Midbrain (tissue), 1 donor: Measurements from ENCODE around the gene LGALS7B.
"Not testable (repeated sequence)": the region's sequence is repeated elsewhere in the genome, so short reads cannot be mapped to it uniquely, and the experiment has no call there.

ENCODE experiments used
- DNase-seq: peaks from one replicate; lab custom pipeline; 2025; lab: John Stamatoyannopoulos, UW

The LGALS7B gene

DNA sequence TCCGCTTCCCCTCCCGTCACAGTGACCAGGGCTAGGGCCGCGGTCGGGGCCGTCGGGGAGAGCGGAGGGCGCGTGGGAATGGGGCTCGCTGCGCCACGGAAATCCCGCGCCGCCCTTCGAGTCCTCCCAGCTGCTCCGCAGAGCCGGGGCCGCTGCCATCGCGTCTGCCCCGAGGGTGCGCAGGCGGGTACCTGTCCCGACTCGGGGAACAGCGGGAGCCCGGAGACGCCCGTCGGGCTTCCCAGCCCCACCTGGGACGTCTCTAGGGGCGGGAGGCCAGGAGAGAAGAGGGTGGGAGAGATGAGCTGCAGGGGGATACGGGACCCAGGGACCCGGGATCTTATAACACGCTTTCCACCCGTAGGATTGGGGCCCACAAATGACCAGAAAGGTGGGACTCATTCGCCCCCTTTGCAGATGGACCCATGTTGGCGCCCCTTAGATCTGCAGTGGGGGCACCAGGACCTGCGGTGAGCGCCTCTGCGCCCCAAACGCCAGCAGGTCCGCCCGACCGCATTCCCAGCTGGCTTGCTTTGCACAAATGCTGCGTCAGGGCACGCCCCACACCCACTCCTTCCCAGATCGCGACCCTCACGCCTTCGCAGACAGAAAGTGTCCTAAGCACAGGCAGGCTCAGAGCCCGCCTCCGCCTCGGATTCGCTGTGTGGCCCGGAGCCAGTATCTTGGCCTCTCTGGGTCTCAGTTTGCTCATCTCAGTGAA, 18.6 kb upstream of the LGALS7B start:
- DNase-seq: not testable (repeated sequence)

DNA sequence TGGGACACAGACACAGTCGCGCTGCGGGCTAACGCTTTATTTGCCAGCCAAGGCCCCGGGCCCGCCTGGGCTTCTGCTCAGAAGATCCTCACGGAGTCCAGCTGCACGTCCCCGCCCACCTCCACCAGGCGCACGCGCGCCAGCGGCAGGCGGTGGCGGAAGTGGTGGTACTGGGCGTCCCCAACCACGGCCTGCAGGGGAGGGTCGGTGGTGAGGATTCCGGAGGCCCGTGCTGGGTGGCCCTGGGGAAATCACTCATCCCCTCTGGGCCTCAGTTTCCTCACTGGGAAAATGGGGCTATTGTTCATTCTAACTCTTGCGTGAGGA, 18.1 kb upstream of the LGALS7B start:
- not testable (repeated sequence) for DNase-seq

DNA sequence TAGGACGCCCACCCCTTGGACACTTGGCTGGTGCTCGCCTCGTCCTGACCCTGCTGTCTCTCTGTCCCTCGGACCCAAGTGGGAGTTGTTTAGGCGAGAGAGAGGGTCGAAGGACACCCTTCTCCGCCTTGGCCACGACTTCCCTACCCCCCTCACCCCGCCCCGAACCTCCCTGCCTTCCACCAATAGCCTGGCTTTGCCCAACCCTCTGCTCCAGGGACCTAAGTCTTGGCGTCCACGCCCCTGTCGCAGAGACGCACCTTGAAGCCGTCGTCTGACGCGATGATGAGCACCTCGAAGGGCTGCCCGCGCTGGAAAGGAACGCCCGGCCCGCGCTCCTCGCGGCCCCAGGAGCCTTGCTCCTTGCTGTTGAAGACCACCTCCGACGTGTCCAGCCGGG, 17.4 kb upstream of the LGALS7B start:
- DNase-seq: not testable (repeated sequence)

DNA sequence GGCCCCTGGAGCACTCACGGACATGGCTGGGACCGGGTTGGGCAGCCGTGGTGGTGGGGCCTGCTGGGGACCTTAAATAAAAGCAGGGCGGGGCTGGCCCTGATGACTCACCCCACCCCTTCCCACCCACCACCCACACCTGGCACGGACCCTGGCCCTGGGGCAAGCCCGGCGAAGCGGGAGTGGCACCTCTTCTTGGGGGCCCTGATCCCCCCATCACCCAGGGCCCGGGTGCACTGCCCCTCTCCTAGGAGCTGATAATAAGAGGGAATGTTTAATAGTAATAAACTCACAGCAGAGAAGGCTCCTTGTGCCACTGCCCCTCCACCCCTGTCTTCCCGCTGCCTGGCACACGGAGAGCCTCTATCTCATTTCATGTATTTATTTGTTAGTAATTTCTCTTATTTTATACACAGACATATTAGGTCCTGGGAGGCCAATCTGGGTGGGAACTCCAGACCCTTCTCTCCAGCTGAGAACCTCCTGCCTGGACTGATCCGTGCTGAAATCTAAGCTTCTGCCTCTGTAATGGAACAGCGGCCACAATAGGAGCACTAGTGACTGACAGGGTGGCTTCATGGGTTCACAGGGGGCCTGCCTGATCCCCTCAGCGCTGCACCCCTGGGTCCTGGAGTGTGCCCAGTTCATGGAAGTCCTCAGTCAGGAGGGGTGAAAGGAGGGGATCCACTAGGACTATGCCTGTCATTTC, 15.4 kb upstream of the LGALS7B start, which contains the start of gene LGALS7:
Gene LGALS7, minus strand, starts transcription at position 49 of the 709 bp plus-strand sequence. Its CDS starts 25 bp downstream, at position 24.
- DNase-seq: no peak

DNA sequence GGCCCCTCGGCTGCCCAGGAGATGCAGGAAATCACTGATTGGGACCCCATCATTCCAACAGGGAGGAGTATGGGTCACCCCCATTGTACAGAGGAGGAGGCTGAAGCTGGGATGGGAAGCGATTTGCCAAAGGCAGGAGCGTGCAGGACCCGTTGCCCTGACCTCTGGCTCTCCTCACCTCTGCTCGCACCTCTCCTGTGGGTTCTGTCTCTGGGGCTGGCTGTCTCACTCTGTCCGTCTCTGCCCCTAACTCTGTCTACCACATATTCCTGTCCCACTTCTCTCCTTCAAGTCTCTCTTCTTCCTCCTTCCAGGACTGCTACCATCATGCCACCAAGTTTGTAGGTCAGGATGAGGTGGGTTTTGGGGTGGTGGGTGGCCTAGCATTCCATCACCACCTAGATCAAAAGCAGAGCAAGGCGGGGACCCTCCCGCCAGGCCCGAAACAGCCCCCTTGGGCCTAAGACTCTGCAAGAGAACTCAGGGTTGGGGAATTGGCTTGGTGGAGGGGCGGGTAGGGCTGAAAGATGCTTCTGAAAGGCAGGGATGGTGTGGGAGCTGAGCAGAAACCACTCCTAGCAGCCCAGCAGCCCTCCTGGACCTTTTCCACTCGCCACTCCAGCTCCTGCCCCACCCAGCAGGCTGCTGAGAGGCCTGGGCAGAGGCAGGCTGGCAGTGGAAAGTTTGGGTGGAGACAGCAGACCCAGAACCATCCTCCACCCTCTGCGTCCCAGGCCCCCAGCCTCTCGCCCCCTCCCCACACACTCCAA, 14.6 kb upstream of the LGALS7B start:
- no peak for DNase-seq

DNA sequence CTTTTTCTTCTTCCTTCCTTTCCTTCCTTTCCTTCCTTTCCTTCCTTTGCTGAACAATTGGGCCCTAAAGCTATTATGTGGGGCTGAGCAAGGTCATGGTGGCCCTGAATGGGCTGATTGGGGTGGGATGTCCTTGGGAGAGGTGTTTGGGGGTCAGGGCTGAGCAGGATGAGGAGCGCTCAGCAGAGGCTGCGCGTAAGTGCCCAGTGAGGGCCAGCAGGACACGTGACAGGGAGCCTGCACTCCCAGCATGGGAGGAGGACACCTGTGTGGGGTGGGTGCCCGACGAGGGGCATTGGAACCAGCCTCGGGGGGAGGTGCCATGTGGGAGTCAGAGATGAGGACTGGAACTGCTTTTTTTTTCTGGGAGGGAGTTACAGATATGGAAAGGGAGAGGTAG, 10.3 kb upstream of the LGALS7B start:
- DNase-seq: no peak

DNA sequence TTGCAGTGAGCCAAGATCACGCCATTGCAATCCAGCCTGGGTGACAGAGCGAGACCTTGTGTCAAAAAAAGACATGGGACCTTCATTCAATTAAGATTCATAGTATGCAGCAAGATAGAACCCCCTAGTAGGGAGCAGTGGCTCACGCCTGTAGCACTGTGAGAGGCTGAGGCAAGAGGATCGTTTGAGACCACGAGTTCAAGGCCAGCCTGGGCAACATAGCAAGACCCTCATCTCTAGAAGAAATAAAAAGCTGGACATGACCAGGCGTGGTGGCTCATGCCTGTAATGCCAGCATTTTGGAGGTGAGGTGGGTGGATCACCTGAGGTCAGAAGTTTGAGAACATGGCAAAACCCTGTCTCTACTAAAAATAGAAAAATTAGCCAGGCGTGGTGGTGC, 8.6 kb upstream of the LGALS7B start:
- no peak for DNase-seq

DNA sequence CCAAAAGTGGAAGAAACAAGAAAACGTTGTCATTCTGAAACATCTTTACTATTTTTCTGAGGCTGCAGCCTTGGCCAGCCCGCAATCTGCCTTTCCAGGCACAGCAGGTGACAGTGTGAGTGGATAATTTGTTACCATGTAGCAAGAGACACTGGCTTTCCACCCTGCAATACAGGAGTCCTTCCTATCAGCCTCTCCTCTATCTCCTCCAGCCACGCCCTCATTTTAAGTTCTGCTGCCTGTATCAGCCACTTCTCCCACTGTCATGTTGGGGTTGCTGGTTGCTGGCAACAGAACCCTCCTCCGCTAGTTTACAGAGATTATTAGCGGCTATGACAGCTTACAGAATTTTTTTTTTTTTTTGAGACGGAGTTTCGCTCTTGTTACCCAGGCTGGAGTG, 7.9 kb upstream of the LGALS7B start:
- DNase-seq: no peak

DNA sequence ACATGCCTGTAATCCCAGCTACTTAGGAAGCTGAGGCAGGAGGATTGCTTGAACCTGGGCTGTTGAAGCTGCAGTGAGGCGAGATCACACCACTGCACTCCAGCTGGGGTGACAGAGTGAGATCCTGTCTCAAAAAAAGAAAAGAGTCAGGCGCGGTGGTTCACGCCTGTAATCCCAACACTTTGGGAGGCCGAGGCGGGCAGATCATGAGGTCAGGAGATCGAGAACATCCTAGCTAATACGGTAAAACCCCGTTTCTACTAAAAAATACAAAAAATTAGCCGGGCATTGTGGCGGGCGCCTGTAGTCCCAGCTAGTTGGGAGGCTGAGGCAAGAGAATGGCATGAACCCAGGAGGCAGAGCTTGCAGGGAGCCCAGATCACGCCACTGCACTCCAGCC, 6.8 kb upstream of the LGALS7B start:
- not testable (repeated sequence) for DNase-seq

DNA sequence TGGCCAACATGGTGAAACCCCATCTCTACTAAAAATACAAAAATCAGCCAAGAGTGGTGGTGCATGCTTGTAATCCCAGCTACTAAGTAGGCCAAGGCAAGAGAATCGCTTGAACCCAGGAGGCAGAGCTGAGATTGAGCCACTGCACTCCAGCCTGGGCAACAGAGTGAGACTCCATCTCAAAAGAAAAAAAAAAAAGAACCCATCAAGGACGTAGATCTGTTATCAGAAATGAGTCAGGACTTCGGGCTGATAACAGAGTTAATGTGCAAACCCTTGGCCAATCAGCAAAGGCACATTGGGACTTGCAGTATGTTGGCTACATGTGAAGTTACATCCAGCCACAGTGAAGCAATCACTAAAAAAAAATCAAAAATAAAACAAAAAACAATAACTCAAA, 4.8 kb upstream of the LGALS7B start:
- DNase-seq: no peak

DNA sequence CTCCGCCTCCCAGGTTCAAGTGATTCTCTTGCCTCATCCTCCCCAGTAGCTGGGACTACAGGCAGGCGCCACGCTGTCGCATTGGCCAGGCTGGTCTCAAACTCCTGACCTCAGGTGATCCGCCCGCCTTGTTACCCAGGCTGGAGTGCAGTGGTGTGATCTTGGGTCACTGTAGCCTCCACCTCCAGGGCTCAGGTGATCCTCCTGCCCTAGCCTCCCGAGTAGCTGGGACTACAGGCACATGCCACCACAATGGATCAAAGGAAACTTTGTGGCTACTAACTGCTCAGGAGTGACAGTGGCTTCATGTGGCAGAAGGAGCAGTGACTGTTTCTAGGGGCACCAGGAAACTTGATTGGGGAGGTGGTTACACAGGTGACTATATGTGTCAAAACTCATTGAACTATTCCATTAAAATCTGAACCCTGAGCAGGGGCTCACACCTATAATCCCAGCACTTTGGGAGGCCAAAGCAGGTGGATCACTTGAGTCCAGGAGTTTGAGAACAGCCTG, 3.8 kb upstream of the LGALS7B start:
- no peak for DNase-seq

DNA sequence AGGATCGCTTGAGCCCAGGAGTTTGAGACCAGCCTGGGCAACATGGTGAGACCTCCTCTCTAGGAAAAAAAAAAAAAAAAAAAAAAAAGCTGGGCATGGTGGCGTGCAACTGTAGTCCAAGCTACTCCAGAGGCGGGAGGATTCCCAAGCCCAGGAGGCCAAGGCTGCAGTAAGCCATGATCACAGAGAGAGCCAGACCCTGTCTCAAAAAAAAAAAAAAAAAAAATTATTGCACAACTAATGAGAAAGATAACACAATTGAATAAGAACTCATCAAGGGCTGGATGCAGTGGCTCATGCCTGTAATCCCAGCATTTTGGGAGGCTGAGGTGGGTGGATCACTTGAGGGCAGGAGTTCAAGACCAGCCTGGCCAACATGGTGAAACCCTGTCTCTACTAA, 2.9 kb upstream of the LGALS7B start:
- DNase-seq: not testable (repeated sequence)

DNA sequence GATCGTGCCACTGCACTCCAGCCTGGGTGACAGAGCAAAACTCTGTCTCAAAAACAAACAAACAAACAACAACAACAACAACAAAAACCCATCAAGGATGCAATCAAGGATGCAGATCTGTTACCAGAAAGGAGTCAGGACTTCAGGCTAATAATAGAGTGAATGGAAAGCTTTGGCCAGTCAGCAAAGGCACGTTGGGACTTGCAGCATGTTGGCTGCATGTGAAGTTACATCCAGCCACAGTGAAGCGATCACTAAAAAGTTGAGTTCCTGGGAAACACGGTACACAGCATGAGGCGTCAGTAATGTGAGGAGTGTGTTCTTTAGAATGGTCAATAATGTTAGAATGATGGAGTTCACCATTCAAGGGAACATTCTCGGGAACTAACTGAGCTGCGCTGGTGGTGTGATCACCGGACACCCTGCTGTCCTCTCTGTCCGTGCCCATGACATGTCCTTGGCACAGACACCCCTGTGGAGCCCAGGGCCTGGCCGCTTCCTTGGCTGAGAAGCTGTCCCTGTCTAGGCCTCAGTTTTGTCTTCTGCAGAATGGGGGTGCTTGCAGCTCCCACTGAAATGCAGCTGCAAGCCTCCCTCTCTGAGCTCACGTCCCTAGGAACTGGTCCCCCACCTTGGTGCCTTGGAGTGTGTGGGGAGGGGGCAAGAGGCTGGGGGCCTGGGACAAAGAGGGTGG, 2.3 kb upstream of the LGALS7B start:
- no peak for DNase-seq

DNA sequence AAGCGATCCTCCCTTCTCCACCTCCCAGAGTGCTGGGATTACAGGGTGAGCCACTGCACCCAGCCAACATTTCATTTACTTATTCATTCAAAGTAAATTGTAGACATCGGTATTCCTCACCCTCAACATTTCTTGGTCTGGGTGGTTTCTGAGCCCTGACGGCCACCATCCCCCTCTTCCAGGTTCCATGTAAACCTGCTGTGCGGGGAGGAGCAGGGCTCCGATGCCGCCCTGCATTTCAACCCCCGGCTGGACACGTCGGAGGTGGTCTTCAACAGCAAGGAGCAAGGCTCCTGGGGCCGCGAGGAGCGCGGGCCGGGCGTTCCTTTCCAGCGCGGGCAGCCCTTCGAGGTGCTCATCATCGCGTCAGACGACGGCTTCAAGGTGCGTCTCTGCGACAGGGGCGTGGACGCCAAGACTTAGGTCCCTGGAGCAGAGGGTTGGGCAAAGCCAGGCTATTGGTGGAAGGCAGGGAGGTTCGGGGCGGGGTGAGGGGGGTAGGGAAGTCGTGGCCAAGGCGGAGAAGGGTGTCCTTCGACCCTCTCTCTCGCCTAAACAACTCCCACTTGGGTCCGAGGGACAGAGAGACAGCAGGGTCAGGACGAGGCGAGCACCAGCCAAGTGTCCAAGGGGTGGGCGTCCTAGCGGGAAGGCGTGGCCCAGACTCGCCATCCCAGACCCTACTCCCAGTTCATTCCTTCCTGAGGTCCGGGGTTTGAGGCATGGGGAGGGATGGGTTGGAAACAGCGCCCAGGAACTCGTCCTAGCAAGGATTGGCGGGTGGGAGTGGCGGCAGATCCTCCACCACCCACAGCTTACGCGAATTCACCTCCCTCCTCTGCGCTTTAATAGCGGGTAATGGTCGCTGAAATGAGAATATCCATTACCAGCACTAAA, 1.8 kb downstream of the LGALS7B start:
- not testable (repeated sequence) for DNase-seq

DNA sequence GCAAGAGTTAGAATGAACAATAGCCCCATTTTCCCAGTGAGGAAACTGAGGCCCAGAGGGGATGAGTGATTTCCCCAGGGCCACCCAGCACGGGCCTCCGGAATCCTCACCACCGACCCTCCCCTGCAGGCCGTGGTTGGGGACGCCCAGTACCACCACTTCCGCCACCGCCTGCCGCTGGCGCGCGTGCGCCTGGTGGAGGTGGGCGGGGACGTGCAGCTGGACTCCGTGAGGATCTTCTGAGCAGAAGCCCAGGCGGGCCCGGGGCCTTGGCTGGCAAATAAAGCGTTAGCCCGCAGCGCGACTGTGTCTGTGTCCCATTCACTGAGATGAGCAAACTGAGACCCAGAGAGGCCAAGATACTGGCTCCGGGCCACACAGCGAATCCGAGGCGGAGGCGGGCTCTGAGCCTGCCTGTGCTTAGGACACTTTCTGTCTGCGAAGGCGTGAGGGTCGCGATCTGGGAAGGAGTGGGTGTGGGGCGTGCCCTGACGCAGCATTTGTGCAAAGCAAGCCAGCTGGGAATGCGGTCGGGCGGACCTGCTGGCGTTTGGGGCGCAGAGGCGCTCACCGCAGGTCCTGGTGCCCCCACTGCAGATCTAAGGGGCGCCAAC, 2.6 kb downstream of the LGALS7B start:
- not testable (repeated sequence) for DNase-seq

DNA sequence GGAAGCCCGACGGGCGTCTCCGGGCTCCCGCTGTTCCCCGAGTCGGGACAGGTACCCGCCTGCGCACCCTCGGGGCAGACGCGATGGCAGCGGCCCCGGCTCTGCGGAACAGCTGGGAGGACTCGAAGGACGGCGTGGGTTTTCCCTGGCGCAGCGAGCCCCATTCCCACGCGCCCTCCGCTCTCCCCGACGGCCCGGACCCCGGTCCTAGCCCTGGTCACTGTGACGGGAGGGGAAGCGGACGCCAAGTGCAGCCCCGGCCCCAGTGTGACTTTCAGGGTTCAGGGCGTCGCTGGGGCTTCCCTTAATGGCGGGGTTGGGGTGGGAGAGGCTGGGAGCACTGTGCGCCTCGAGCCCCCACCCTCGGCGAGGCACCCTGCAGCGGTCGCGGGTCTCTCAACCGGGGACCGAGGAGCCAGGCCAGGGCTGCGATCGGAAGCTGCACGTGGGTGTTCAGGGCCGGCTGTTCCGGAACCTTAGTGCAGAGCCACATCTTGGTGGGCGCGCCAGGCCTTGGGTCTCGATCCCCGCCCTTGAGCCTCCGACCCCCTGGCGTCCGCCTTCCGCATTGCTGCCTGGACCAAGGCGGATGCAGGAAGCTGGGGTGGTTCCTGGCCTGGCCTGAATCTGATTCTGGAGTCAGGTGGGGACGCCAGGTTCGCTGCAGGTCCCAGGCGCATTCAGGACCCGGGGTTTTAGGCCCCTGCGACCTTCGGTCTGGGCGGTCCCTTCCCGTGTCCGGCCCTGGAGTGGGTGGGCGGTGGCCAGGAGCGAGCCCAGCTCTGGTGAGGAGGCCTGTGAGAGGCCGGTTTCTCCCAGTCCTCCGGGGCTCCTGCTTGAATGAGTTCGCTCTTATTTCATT, 3.5 kb downstream of the LGALS7B start:
- no peak for DNase-seq

DNA sequence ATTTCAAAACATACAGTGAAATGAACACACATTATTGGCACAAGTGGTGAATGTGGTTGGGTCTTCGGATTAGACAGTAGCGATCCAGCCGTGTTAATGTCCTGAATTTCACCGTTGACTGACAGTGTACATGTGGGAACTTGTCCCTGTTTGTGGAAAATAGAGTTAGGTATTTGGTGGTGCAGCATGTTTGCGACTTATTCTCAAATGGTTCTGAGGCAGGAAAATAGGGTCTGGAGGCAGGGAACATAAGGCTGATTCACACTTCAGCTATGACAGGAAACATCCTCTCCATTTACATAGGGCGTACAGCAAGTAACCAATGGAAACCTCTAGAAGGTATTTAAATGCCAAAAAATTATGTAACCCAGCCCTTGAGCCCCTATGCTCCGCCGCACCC, 4.2 kb downstream of the LGALS7B start:
- DNase-seq: no peak

DNA sequence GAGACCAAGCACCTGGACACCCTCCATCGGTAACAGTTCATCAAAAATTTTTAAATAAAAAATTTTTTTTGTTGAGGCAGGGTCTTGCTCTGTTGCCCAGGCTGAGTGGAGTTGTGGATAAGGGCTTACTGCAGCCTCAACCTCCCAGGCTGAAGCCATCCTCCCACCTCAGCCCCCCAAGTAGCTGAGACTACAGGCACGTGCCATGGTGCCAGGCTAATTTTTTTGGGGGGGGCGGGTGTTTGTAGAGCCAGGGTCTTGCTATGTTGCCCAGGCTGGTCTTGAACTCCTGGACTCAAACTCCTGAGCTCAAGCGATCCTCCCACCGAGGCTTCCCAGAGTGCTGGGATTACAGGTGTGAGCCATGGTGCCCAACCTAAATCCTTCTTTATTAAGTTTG, 4.7 kb downstream of the LGALS7B start:
- no peak for DNase-seq

DNA sequence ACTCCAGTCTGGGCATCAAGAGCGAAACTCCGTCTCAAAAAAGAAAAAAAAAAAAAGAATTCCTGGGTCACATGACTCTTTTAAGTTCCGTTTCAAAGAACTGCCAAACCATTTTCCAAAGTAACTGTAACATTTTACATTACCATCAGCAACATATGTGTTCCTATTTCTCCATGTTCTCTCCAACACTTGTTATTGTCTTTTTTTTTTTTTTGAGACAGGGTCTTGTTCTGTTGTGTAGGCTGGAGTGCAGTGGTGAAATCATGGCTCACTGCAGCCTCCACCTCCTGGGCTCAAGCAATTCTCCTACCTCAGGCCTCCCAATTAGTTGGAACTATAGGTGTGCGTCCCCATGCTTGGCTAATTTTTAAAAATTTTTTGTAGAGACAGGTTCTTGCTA, 6.5 kb downstream of the LGALS7B start:
- DNase-seq: no peak

DNA sequence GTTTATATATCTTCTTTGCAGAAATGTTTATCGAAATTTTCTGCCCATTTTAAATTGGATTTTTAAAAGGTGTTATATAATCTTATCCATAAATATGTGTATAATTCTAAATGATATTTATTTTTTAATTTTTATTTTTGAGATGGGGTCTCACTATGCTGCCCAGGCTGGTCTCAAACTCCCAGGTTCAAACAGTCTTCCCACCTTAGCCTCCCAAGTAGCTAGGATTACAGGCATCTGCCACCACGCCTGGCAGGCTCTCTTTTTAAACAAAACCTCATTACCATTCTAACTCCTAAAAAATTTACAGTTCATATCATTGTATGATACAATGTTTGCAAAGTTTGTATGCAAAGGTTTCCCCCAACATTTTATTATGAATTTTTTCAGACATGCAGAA, 7.2 kb downstream of the LGALS7B start:
- no peak for DNase-seq
